ENCODE data around the gene GALNT10. TPM values are rescaled to one million over a fixed set of nuclear protein-coding genes. Genes with fewer than 3 reads are reported as not detected.

Gene GALNT10
- total RNA-seq, 1 experiment from 2014 or later = 18.6 TPM

GRCh38 chr5:154286557-154286956 is 96.0 kb downstream of the GALNT10 start:
- no peak for DNase-seq
- H3K9me3 ChIP-seq (replicated peaks) = no peaks in the 10 kb centered on the region
- peaks cover 4% of the 10 kb centered on the region; the same call in 1 of the 2 replicates for H3K4me1 ChIP-seq
- H3K4me3 ChIP-seq = no peak overlapping the region
- no peak overlapping the region for H3K27ac ChIP-seq
- no peaks in the 10 kb centered on the region for H3K36me3 ChIP-seq
- H3K27me3 ChIP-seq = no peaks in the 10 kb centered on the region

DNA sequence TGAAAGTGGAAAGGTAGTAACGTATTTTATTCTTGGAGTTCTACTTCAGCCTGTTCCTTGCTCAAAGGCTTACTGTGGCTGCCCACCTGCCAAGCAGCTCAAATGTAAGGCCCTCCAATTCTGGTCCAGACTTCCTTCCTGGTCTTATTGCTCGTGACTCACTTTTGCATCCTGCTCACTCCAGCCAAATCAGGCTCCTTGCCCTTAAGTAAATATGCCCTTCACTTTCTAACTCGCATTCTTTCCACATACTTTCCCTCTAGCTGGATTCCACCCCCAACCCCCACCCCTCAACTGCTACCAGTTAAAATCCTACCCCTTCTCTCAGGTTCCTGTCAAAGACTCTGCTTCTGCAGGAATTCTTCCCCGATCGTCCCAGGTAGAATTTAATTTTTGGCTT is 96.6 kb downstream of the GALNT10 start:
- no peak overlapping the region for H3K4me3 ChIP-seq
- H3K4me1 ChIP-seq = peaks cover 4% of the 10 kb centered on the region; the same call in 1 of the 2 replicates
- H3K27me3 ChIP-seq = no peaks in the 10 kb centered on the region
- no peak overlapping the region for H3K27ac ChIP-seq
- H3K36me3 ChIP-seq = no peaks in the 10 kb centered on the region
- no peaks in the 10 kb centered on the region for H3K9me3 ChIP-seq (replicated peaks)
- peak; percentile 20 to 24 for DNase-seq

GRCh38 chr5:154288145-154288544 is 97.6 kb downstream of the GALNT10 start:
- no peak overlapping the region for H3K27ac ChIP-seq
- no peak overlapping the region for H3K4me3 ChIP-seq
- no peaks in the 10 kb centered on the region for H3K27me3 ChIP-seq
- no peaks in the 10 kb centered on the region for H3K36me3 ChIP-seq
- H3K9me3 ChIP-seq (replicated peaks) = no peaks in the 10 kb centered on the region
- DNase-seq = no peak
- peaks cover 4% of the 10 kb centered on the region; the same call in 1 of the 2 replicates for H3K4me1 ChIP-seq

GRCh38 chr5:154291917-154292316 is 101.4 kb downstream of the GALNT10 start:
- Histone ChIP-seq H3K4me1 (no peaks in the 10 kb centered on the region; the same call in 1 of the 2 replicates), H3K4me3 (no peak overlapping the region), H3K27me3 (no peaks in the 10 kb centered on the region), H3K36me3 (no peaks in the 10 kb centered on the region), H3K27ac (no peak overlapping the region), H3K9me3 (replicated peaks) (no peaks in the 10 kb centered on the region)
- DNase-seq = no peak

DNA sequence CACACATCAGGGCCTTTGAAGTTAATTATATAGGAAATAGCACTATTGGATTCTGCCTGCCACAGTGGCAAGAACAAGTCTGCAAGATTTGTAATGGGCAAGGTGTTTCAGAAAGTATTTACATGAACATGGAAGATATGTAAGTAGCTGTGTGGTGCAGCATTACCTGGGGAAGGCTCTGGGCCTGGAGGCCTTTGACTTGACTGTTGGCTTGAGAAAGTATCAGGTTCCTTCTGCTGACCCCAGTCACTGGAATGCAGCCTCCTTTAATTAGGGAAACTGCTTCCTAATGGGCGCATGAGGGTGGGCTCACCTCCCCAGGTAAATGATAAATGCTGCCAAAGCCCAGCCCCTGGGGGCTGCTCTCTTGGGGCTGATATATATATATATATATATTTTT is 102.7 kb downstream of the GALNT10 start:
- H3K27me3 ChIP-seq = no peaks in the 10 kb centered on the region
- H3K4me3 ChIP-seq = no peak overlapping the region
- no peak overlapping the region for H3K27ac ChIP-seq
- no peaks in the 10 kb centered on the region for H3K36me3 ChIP-seq
- no peak for DNase-seq
- H3K9me3 ChIP-seq (replicated peaks) = no peaks in the 10 kb centered on the region
- no peaks in the 10 kb centered on the region for H3K4me1 ChIP-seq

DNA sequence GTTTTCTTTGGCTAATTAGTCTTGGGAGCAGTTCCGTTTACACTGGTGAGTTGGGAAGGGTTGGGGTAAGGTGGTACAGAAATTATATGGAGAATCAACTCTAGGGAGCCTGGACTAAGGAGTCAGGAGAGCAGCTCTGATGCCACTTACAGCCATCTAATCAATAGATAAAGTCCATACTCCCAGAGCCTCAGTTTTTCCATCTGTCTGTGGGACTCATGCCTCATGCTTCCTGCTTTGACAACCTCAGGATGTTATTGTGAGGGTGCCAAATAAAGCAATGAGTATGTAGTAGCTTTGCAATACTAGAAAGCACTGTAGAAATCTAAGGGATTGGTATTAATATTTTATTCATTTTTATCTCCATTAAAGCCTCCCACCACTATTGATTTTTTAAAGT is 105.0 kb downstream of the GALNT10 start:
- Histone ChIP-seq H3K27me3 (no peaks in the 10 kb centered on the region), H3K36me3 (no peaks in the 10 kb centered on the region)
- no peak for DNase-seq

GRCh38 chr5:154296525-154297159 is 106.1 kb downstream of the GALNT10 start:
- no peak for DNase-seq
- Histone ChIP-seq H3K27me3 (no peaks in the 10 kb centered on the region), H3K9me3 (replicated peaks) (no peaks in the 10 kb centered on the region), H3K27ac (no peak overlapping the region), H3K4me3 (no peak overlapping the region), H3K36me3 (no peaks in the 10 kb centered on the region; the same call in 1 of the 2 replicates), H3K4me1 (no peaks in the 10 kb centered on the region)

More for the DNA sequence above, 105.0 kb downstream of the GALNT10 start:
- Histone ChIP-seq H3K9me3 (replicated peaks) (no peaks in the 10 kb centered on the region), H3K4me3 (no peak overlapping the region), H3K4me1 (no peaks in the 10 kb centered on the region), H3K27ac (no peak overlapping the region)

GRCh38 chr5:154298065-154298464 is 107.5 kb downstream of the GALNT10 start:
- no peaks in the 10 kb centered on the region; the same call in 1 of the 2 replicates for H3K36me3 ChIP-seq
- no peaks in the 10 kb centered on the region for H3K9me3 ChIP-seq (replicated peaks)
- H3K4me3 ChIP-seq = no peak overlapping the region
- DNase-seq = no peak
- no peaks in the 10 kb centered on the region for H3K4me1 ChIP-seq
- H3K27ac ChIP-seq = no peak overlapping the region
- H3K27me3 ChIP-seq = no peaks in the 10 kb centered on the region

GRCh38 chr5:154300207-154300883 is 109.8 kb downstream of the GALNT10 start:
- no peaks in the 10 kb centered on the region for H3K27me3 ChIP-seq
- no peak for DNase-seq
- H3K4me3 ChIP-seq = no peak overlapping the region
- H3K36me3 ChIP-seq = peaks cover 3% of the 10 kb centered on the region; the same call in 1 of the 2 replicates
- peaks cover 2% of the 10 kb centered on the region; the same call in 1 of the 2 replicates for H3K9me3 ChIP-seq (replicated peaks)
- no peak overlapping the region for H3K27ac ChIP-seq
- H3K4me1 ChIP-seq = no peaks in the 10 kb centered on the region

DNA sequence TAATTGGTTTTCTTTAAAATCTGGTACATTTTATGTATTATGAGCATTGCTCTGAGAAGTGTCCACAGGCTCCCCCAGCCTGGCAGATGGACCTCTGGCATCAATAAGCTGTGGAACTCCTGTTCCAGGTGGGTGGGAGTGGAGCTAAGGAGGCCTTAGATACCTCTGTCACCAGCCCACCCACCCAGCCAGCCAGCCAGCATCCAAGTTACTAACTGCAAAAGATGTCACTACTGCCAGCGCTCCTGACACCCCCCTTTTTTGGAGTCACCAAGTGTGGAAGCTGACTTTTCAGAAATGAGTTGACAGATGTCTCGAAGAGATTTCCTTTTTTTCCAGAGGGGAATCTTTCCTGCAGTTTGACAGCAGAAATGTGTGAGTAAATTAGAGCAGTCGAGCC is 111.2 kb downstream of the GALNT10 start:
- H3K9me3 ChIP-seq (replicated peaks) = peaks cover 2% of the 10 kb centered on the region; the same call in 1 of the 2 replicates
- H3K4me1 ChIP-seq = no peaks in the 10 kb centered on the region
- DNase-seq = no peak
- peaks cover 6% of the 10 kb centered on the region; the same call in 1 of the 2 replicates for H3K36me3 ChIP-seq
- H3K27me3 ChIP-seq = no peaks in the 10 kb centered on the region
- H3K27ac ChIP-seq = no peak overlapping the region
- no peak overlapping the region for H3K4me3 ChIP-seq

GRCh38 chr5:154302161-154302560 is 111.6 kb downstream of the GALNT10 start:
- no peak overlapping the region for H3K27ac ChIP-seq

DNA sequence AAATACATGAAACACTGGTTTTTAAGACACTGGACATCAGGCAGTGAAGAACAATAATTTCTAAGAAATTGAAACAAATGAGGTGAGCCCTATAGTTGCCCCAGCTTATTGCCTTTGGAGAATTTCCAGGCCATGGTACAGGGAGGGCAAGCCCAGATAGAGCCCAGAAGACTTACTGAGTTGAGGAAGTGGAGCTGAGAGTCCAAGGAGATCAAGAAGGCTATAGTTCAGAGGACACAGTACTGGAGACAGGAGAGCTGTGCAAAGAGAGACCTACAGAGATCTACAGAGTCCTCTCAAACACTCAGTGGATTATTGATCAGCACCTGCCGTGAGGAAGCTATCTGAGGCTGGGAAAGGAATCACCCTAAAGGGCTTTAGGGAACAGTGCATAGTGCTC is 112.6 kb downstream of the GALNT10 start:
- Histone ChIP-seq H3K27ac (no peak overlapping the region), H3K4me1 (no peaks in the 10 kb centered on the region), H3K27me3 (no peaks in the 10 kb centered on the region), H3K4me3 (no peak overlapping the region), H3K9me3 (replicated peaks) (peaks cover 2% of the 10 kb centered on the region; the same call in 1 of the 2 replicates), H3K36me3 (peaks cover 6% of the 10 kb centered on the region; the same call in 1 of the 2 replicates)
- DNase-seq = no peak

More at GRCh38 chr5:154302161-154302560, 111.6 kb downstream of the GALNT10 start:
- Histone ChIP-seq H3K4me1 (no peaks in the 10 kb centered on the region), H3K4me3 (no peak overlapping the region), H3K9me3 (replicated peaks) (peaks cover 2% of the 10 kb centered on the region; the same call in 1 of the 2 replicates), H3K36me3 (peaks cover 6% of the 10 kb centered on the region; the same call in 1 of the 2 replicates), H3K27me3 (no peaks in the 10 kb centered on the region)
- no peak for DNase-seq

- H3K4me3 ChIP-seq = no peak overlapping the region
- no peaks in the 10 kb centered on the region for H3K27me3 ChIP-seq
- H3K27ac ChIP-seq = no peak overlapping the region
- peaks cover 2% of the 10 kb centered on the region; the same call in 1 of the 2 replicates for H3K9me3 ChIP-seq (replicated peaks)
- peak; percentile 27 to 33 for DNase-seq
- peaks cover 6% of the 10 kb centered on the region; the same call in 1 of the 2 replicates for H3K36me3 ChIP-seq
- peaks cover 6% of the 10 kb centered on the region; the same call in 1 of the 2 replicates for H3K4me1 ChIP-seq
These were observed 118.2 kb downstream of the GALNT10 start for GRCh38 chr5:154308443-154309370.

- Histone ChIP-seq H3K27me3 (no peaks in the 10 kb centered on the region), H3K36me3 (peaks cover 3% of the 10 kb centered on the region; the same call in 1 of the 2 replicates), H3K4me1 (peaks cover 6% of the 10 kb centered on the region; the same call in 1 of the 2 replicates), H3K9me3 (replicated peaks) (peaks cover 2% of the 10 kb centered on the region; the same call in 1 of the 2 replicates), H3K27ac (no peak overlapping the region), H3K4me3 (no peak overlapping the region)
- DNase-seq = no peak
These were observed 118.8 kb downstream of the GALNT10 start for GRCh38 chr5:154309371-154309745.
